NCI-H2029 treated with DMSO at 0.1 percent for 48 hours (cell line): ENCODE data around the gene IPO9.
"Not testable (repeated sequence)": the region's sequence is repeated elsewhere in the genome, so short reads cannot be mapped to it uniquely, and the experiment has no call there.

Experiments
- DNase-seq: peaks from one replicate; lab custom pipeline; 2025; lab: John Stamatoyannopoulos, UW

IPO9 gene

GRCh38 chr1:201888282-201889089 lies 59.5 kb downstream of the IPO9 start, which contains the start of gene SHISA4:
TSS of gene SHISA4 (plus strand) at chr1:201888898. CDS start at chr1:201888995, 97 bp downstream.
- peak; percentile 13 for DNase-seq

- DNase-seq, result no peak
Observed at GRCh38 chr1:201889090-201889968, 60.4 kb downstream of the IPO9 start.

- DNase-seq, result no peak
Observed at GRCh38 chr1:201890223-201890622, 61.3 kb downstream of the IPO9 start.

- DNase-seq, result no peak
Observed at GRCh38 chr1:201890806-201891450, 62.0 kb downstream of the IPO9 start.

- no peak for DNase-seq
Observed at GRCh38 chr1:201891451-201892045, 62.6 kb downstream of the IPO9 start.

GRCh38 chr1:201892211-201892610 lies 63.3 kb downstream of the IPO9 start:
- DNase-seq, result no peak

GRCh38 chr1:201893431-201893830 lies 64.5 kb downstream of the IPO9 start:
- DNase-seq, result no peak

- no peak for DNase-seq
Observed at GRCh38 chr1:201894343-201895119, 65.6 kb downstream of the IPO9 start.

GRCh38 chr1:201895120-201895665 lies 66.2 kb downstream of the IPO9 start:
- DNase-seq, result no peak

GRCh38 chr1:201895913-201896807 lies 67.2 kb downstream of the IPO9 start:
- DNase-seq, result peak; percentile 59

- no peak for DNase-seq
Observed at GRCh38 chr1:201896951-201897391, 68.0 kb downstream of the IPO9 start.

GRCh38 chr1:201898240-201898894 lies 69.4 kb downstream of the IPO9 start:
- no peak for DNase-seq

- no peak for DNase-seq
Observed at GRCh38 chr1:201898992-201899391, 70.0 kb downstream of the IPO9 start.

- no peak for DNase-seq
Observed at GRCh38 chr1:201899683-201900429, 70.9 kb downstream of the IPO9 start.

GRCh38 chr1:201900476-201900875 lies 71.5 kb downstream of the IPO9 start:
- no peak for DNase-seq

GRCh38 chr1:201901036-201901435 lies 72.1 kb downstream of the IPO9 start:
- DNase-seq, result not testable (repeated sequence)

- DNase-seq, result no peak
Observed at GRCh38 chr1:201902198-201902597, 73.2 kb downstream of the IPO9 start.

GRCh38 chr1:201903135-201903534 lies 74.2 kb downstream of the IPO9 start:
- DNase-seq, result no peak
